ENCODE data around the gene TMEM200A.

GRCh38 chr6:130424710-130425109, 58.9 kb downstream of the TMEM200A start:
- TF ChIP-seq CTCF (IDR thresholded peaks at IDR 0.05 in 2 of 3, conservative IDR thresholded peaks at IDR 0.05 in 1 of 3; ENCODE audit: borderline replicate concordance in 1 of 3, insufficient read depth in 1 of 3, low read depth in 2 of 3, low read length in 2 of 3) (no peak), EZH2 (IDR thresholded peaks at IDR 0.05) (no peak), MAX (IDR thresholded peaks at IDR 0.05) (no peak), CEBPB (IDR thresholded peaks at IDR 0.05; ENCODE audit: low read depth) (no peak), POLR2AphosphoS5 (IDR thresholded peaks at IDR 0.05; ENCODE audit: low read depth, low read length) (no peak), POLR2A (IDR thresholded peaks at IDR 0.05; ENCODE audit: borderline replicate concordance, extremely low read depth, insufficient read depth, insufficient read length) (no peak), EZH2phosphoT487 (IDR thresholded peaks at IDR 0.05; ENCODE audit: borderline replicate concordance) (no peak), RAD21 (IDR thresholded peaks at IDR 0.05; ENCODE audit: low read depth) (no peak), ATF3 (IDR thresholded peaks at IDR 0.05) (no peak), YY1 (IDR thresholded peaks at IDR 0.05; ENCODE audit: extremely low read depth, insufficient replicate concordance, low read depth, low read length) (no peak), REST (IDR thresholded peaks at IDR 0.05; ENCODE audit: low read depth) (no peak), SP1 (IDR thresholded peaks at IDR 0.05; ENCODE audit: low read depth) (no peak), JUND (IDR thresholded peaks at IDR 0.05) (no peak), SRF (IDR thresholded peaks at IDR 0.05; ENCODE audit: low read depth) (no peak)
